Thyroid gland (tissue), 4 donors: ENCODE measurements around the gene DLX4.

ENCODE experiments used
- CTCF ChIP-seq, 6 experiments: fragments of 200-600 bp in 3 of 6; fragments of 450-650 bp in 3 of 6; sonication (generic) in 3 of 6; IDR thresholded peaks; one replicate each; pipeline ENCODE4 v1.5.1; 2016 to 2019; ENCODE audit warnings: antibody characterized with exemption in 6 of 6, mild to moderate bottlenecking in 2 of 6, inconsistent platforms in 1 of 6, moderate library complexity in 1 of 6
- POLR2A ChIP-seq, 2 donors: fragments of 450-650 bp; IDR thresholded peaks; one replicate each; pipeline ENCODE4 v1.6.1; 2017; ENCODE audit warnings: antibody characterized with exemption in 2 of 2, mild to moderate bottlenecking in 2 of 2, moderate library complexity in 1 of 2

GRCh38 chr17:49998836-49999511, 30.0 kb downstream of the DLX4 start:
- no peak for TF ChIP-seq POLR2A (IDR thresholded peaks at IDR 0.05)
- TF ChIP-seq CTCF (IDR thresholded peaks at IDR 0.05): no peak
